ENCODE data around the gene GLRX5.

GLRX5 gene

DNA sequence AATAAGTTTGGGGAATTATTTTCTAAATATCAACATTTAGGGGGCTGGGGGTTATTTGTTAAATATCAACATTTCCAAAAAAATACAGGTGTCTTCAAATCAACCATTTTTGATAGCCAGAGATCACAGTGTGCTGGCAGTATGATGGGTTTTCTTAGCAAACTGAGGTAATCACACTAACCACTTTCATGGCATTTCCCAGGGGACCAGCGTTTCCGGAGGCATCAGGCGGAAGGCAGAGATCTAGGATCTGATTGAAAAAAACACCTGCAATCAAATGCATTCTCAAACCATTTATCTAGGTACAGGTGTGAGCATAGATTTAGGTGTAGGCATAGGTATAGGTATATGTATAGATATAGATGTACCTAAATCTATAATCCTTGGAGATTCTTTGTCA, 34.6 kb downstream of the GLRX5 start:
- no peaks in the 10 kb centered on the region for H3K79me2 ChIP-seq (ENCODE audit: low read length)
- H3K36me3 ChIP-seq (replicated peaks; ENCODE audit: low read depth, low read length), result no peaks in the 10 kb centered on the region
- no peaks in the 10 kb centered on the region for H4K20me1 ChIP-seq (ENCODE audit: insufficient read depth, low read length)
- no peak overlapping the region for H3K27ac ChIP-seq (ENCODE audit: low read length)
- no peaks in the 10 kb centered on the region for H3K4me1 ChIP-seq (ENCODE audit: low read length)
- H3K27me3 ChIP-seq (ENCODE audit: low read depth, low read length), result peaks cover 29% of the 10 kb centered on the region
- no peak overlapping the region for H3K4me3 ChIP-seq (ENCODE audit: low read length)
- no peak overlapping the region for H3K4me2 ChIP-seq (ENCODE audit: low read length)
- no peak overlapping the region for H2AFZ ChIP-seq (ENCODE audit: low read depth, low read length)
- TF ChIP-seq, protein P1, sequence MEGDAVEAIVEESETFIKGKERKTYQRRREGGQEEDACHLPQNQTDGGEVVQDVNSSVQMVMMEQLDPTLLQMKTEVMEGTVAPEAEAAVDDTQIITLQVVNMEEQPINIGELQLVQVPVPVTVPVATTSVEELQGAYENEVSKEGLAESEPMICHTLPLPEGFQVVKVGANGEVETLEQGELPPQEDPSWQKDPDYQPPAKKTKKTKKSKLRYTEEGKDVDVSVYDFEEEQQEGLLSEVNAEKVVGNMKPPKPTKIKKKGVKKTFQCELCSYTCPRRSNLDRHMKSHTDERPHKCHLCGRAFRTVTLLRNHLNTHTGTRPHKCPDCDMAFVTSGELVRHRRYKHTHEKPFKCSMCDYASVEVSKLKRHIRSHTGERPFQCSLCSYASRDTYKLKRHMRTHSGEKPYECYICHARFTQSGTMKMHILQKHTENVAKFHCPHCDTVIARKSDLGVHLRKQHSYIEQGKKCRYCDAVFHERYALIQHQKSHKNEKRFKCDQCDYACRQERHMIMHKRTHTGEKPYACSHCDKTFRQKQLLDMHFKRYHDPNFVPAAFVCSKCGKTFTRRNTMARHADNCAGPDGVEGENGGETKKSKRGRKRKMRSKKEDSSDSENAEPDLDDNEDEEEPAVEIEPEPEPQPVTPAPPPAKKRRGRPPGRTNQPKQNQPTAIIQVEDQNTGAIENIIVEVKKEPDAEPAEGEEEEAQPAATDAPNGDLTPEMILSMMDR (IDR thresholded peaks at IDR 0.05; ENCODE audit: low read depth, low read length), result no peak
- no peak for TF ChIP-seq EZH2phosphoT487 (IDR thresholded peaks at IDR 0.05; ENCODE audit: low read depth)
- no peaks in the 10 kb centered on the region for H3K9me3 ChIP-seq (ENCODE audit: insufficient read depth, low read length)
- no peak overlapping the region for H3K9ac ChIP-seq (ENCODE audit: low read length)

DNA sequence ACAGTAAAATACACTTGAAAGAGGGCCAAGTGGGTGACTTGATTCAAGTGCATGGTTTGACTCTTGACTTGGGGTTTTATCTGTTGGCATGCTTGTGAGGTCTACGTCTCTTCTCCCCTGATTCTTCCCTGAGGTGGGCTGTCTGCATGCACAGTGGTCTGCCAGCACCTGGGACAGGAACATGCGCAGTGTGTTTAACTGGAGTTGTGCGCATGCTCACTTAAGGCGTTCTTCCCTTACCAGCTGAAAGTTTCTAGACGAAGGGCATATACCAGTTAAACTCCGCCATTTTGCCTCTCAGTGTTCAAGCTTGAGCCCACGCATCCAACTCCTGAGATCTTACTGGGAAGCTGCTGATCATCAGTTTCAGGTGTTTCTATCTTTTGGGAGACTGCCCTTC, 38.5 kb downstream of the GLRX5 start:
- Histone ChIP-seq H3K27ac (ENCODE audit: low read length) (no peak overlapping the region), H3K79me2 (ENCODE audit: low read length) (no peaks in the 10 kb centered on the region), H3K36me3 (replicated peaks; ENCODE audit: low read depth, low read length) (no peaks in the 10 kb centered on the region), H3K4me1 (ENCODE audit: low read length) (peaks cover 29% of the 10 kb centered on the region), H3K4me2 (ENCODE audit: low read length) (no peak overlapping the region), H3K27me3 (ENCODE audit: low read depth, low read length) (peaks cover 44% of the 10 kb centered on the region), H3K4me3 (ENCODE audit: low read length) (no peak overlapping the region), H3K9me3 (ENCODE audit: insufficient read depth, low read length) (no peaks in the 10 kb centered on the region), H2AFZ (ENCODE audit: low read depth, low read length) (no peak overlapping the region), H3K9ac (ENCODE audit: low read length) (no peak overlapping the region), H4K20me1 (ENCODE audit: insufficient read depth, low read length) (0 out of 2 replicates have a peak, but pooled peaks cover 4% of the 10 kb centered on the region)
- no peak for TF ChIP-seq EZH2phosphoT487 (IDR thresholded peaks at IDR 0.05; ENCODE audit: low read depth)
- TF ChIP-seq, protein P1 (IDR thresholded peaks at IDR 0.05; ENCODE audit: low read depth, low read length), result no peak

DNA sequence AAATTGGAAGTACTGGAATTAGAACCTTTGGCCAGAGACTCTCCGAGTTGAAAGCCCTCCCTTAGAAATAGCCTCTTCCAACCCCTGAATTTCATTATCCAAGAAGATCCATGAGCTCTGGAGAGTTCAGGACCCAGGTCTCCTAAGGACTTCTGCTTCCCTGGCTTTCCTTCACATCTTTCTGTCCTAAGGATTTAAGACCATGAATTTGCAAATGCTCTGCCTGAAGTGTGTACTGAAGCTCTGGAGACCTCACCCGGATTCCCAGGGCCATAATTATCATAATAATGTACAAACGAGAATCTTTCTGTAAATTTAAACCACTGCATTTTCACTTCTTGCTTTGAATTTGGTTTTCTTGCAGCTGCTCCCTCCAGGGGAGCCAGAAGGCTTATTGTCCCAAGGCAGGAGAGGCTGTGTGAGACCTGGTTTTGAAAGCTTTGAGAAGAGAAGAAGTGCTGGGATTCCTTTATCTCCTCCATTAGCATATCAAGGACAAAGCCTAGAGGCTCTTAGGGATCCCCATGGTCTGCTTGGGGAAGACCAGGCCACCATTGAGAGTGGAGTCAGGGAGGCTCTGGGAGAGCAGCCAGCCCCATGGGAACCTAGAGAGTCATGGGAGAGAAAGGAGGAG, 41.1 kb downstream of the GLRX5 start:
- Histone ChIP-seq H3K9me3 (ENCODE audit: insufficient read depth, low read length) (no peaks in the 10 kb centered on the region), H3K27ac (ENCODE audit: low read length) (no peak overlapping the region)
- no peak for TF ChIP-seq EZH2phosphoT487 (IDR thresholded peaks at IDR 0.05; ENCODE audit: low read depth)
- TF ChIP-seq, protein P1 (IDR thresholded peaks at IDR 0.05; ENCODE audit: low read depth, low read length), result no peak

DNA sequence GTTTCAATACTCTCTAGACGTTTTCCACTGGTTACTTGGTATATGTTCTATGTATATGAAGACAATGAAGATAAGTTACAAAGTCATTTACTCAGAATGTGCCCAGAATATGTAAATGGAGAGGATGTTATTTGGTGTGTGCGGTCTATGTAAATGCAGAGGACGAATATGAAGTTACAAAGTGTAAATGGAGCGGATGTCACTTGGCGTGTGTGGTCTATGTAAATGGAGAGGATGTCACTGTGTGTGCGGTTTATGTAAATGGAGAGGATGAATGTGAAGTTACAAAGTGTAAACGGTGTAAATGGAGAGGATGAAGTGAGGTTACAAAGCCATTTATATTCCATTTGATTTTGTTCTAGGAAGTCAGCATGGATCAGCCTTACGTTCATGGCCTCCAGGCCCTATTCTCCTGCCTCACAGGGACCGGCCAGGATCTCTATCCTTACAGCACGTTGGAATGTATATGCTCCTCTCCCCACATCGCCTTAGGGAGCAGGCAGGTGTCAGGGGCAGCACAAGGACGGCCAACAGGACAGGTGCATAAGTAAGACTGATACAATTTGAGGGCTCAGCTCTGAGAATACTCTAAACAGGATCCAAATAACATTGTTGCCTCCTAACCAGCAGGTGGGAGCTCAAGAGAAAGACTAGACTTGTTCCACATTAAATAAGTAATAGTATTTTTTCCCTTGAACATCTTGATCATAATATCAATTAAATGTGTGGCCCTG, 42.4 kb downstream of the GLRX5 start:
- Histone ChIP-seq H3K4me2 (ENCODE audit: low read length) (peak overlapping the region; percentile 67), H3K27me3 (ENCODE audit: low read depth, low read length) (peaks cover 43% of the 10 kb centered on the region), H2AFZ (ENCODE audit: low read depth, low read length) (no peak overlapping the region), H3K36me3 (replicated peaks; ENCODE audit: low read depth, low read length) (no peaks in the 10 kb centered on the region), H4K20me1 (ENCODE audit: insufficient read depth, low read length) (0 out of 2 replicates have a peak, but pooled peaks cover 4% of the 10 kb centered on the region), H3K27ac (ENCODE audit: low read length) (no peak overlapping the region), H3K79me2 (ENCODE audit: low read length) (no peaks in the 10 kb centered on the region), H3K9ac (ENCODE audit: low read length) (no peak overlapping the region), H3K4me1 (ENCODE audit: low read length) (peaks cover 37% of the 10 kb centered on the region), H3K4me3 (ENCODE audit: low read length) (peak overlapping the region; percentile 28), H3K9me3 (ENCODE audit: insufficient read depth, low read length) (no peaks in the 10 kb centered on the region)
- TF ChIP-seq, protein P1 (IDR thresholded peaks at IDR 0.05; ENCODE audit: low read depth, low read length), result no peak
- no peak for TF ChIP-seq EZH2phosphoT487 (IDR thresholded peaks at IDR 0.05; ENCODE audit: low read depth)

More for the DNA sequence above, 41.1 kb downstream of the GLRX5 start:
- Histone ChIP-seq H3K4me3 (ENCODE audit: low read length) (no peak overlapping the region), H3K79me2 (ENCODE audit: low read length) (no peaks in the 10 kb centered on the region), H4K20me1 (ENCODE audit: insufficient read depth, low read length) (0 out of 2 replicates have a peak, but pooled peaks cover 4% of the 10 kb centered on the region), H2AFZ (ENCODE audit: low read depth, low read length) (no peak overlapping the region), H3K4me2 (ENCODE audit: low read length) (peak overlapping the region; percentile 67), H3K9ac (ENCODE audit: low read length) (no peak overlapping the region), H3K4me1 (ENCODE audit: low read length) (peaks cover 37% of the 10 kb centered on the region), H3K36me3 (replicated peaks; ENCODE audit: low read depth, low read length) (no peaks in the 10 kb centered on the region), H3K27me3 (ENCODE audit: low read depth, low read length) (peaks cover 47% of the 10 kb centered on the region)
